HG02870 (cell line): ENCODE data around the gene CELF3.
A peak's percentile ranks its signal among the peaks of the same experiment; 100 is the strongest.
"Not testable (repeated sequence)": the region's sequence is repeated elsewhere in the genome, so short reads cannot be mapped to it uniquely, and the experiment has no call there.

Experiments
- ATAC-seq: cut with Tn5 transposase; IDR thresholded peaks from one replicate; pipeline ENCODE4 v1.9.1; 2021; ENCODE audit warnings: mild to moderate bottlenecking, moderate library complexity; ENCODE audit not compliant: unreplicated experiment

CELF3 gene

DNA sequence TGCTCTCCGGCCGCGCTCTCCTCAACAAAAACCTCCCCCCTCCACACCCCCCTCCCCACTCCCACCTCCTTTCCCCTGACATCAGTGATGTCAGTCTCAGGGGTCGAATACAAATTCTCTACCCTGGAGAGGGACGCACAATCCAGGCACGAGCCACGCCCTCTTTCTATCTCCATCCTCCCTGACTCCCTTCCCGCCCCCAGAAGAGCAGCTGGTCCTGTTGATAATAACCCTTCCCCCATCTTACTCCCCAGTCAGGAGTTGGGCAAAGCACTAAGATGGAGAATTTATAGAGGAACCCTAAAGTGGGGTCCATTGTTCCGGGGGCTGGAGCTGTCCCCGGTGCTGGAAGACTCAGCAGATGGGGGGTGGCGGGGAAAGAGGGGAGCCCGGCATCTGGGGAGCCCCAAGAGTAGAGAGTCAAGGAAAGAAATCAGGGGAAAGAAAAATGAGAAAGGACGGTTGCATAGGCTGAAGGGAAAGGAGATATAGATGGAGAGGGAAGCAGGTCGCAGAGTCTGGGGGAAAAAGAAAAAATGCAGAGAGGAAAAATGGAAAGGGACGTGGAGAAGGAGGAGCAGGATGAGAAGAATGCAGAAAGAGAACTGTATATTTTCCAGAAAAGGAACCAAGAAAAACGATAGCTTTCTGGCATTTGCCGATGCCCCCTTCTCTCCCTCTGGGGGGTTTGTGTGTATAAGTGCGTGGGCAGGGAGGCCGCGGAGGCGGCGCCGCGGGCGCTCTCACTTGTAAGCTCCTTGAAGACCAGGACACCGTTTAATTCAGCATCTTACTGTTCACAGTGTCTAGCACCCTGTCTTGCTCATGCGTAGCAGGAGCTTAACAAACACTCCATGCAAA lies at the start of gene CELF3:
TSS of gene CELF3 (minus strand) at position 33 of the 861 bp plus-strand sequence. CDS start 783 bp downstream, outside the sequence.
- ATAC-seq = no peak

DNA sequence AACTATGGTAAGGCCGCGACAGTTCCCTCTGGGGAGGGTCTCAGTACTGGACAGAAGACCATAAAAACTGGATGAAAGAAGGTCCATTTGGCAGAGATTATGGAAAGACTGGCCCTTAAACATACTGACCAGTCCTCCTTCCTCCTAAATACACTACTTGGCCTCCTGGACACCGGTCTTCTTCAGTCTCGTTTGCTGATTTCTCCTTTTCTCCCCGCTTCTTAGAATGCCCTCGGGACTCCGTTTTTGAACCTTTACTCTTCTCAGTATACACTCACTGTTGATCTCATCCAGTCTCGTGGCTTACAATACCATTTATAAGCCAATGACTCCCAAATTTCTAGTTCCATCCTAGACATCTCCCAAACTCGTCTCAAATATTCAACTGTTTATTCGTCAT lies 47.4 kb upstream of the CELF3 start:
- no peak for ATAC-seq

DNA sequence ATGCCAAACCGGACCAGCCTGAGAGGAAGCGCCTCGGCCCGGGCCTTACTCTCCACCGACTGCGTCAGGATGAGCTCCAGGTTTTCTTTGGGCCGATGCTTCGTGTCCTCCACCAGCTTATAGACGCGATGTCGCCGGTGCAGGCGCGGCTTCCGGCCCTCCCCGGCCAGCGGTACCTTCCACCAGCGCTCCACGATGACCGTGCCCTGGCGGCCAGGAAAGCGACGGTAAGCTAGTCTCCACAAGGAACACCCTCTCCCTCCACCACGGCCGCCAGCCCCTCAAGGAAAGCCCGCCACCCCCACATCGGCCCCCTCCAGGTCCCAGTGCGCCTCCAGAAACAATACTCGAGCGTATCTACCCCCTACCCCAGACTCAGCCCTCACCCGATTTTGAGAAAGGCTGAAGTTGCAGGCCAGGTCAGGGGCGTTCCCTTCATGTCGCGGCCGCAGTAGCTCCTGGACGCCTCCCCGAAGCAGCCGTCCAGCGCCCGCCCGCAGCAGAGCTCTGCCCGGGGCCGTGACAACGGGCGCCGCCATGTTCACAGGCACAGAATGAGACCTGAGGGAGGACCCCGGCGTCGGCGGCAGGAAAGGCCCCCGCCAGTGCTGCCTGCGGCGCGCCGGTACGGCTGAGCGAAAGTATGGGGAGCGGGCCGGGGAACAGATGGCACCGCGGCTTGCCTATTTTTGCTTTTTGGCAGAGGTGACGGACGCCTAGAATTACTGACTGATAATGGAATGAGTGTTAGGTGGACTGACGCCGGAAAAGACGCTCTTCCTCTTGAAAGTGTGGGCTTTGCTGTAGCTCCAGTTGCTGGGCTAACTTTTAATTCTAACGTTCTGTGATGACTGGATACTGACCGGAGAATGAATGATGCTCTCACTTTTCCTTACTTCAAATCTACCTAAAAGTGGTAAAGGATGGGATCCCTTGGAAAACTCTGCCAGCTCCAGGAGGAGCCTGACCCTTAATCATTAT lies 46.6 kb upstream of the CELF3 start, which contains the start of gene MRPL9:
TSS of gene MRPL9 (minus strand) at position 556 of the 981 bp plus-strand sequence. CDS start at position 539, 17 bp downstream.
- peak; percentile 90 for ATAC-seq

GRCh38 chr1:151760597-151761385 lies 44.2 kb upstream of the CELF3 start:
- no peak for ATAC-seq

- no peak for ATAC-seq
Observed at GRCh38 chr1:151759241-151759640, 42.6 kb upstream of the CELF3 start.

- ATAC-seq = no peak
Observed at GRCh38 chr1:151756291-151756690, 39.7 kb upstream of the CELF3 start.

- no peak for ATAC-seq
Observed at GRCh38 chr1:151741516-151741915, 24.9 kb upstream of the CELF3 start.

DNA sequence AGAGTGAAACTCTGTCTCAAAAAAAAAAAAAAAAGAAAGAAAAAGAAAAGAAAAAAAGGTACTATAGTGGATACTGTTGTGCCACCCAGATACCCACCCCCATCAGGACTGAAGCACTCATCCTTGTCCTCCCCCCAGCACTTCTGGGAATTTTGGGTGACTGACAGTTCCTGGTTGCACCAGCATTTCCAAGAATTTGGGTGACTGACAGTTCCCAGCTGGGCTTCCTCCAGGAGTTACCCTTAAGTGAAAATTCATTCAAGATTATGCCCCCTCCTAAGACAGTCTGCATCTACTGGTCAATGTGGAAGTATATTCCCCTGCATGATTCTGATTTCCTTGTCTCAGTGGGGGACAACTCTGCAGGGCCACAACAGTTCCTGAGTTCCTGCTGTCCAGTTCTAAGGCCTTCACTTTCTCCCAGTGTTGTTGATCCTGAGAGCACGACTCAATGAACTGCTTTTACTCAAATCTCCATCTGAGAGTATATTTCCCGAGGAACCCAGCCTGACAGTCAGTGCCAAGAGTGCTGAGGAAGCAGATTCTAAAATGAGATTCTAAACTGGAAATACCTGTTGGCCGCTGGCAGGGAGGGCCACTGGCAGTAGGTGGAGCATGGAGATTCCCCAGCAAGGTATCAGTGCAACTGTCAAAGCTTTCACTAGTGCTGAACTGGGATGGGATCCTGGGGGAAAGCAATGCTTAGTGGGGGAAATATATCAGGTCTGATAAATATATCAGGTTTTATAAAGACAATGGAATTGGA lies 23.2 kb upstream of the CELF3 start:
- ATAC-seq = no peak

DNA sequence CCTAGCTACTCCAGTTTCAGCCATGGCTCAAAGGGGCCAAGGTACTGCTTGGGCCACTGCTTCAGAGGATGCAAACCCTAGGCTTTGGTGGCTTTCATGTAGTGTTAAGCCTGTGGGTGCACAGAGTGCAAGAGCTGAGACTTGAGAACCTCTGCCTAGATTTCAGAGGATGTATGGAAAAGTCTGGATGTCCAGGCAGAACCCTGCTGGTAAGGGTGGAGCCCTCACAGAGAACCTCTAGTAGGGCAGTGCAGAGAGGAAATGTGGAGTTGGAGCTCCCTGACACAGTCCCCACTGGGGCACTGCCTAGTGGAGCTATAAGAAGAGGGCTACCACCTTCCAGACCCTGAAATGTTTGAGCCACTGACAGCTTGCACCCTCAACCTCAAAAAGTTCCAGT lies 20.9 kb upstream of the CELF3 start:
- ATAC-seq = no peak

DNA sequence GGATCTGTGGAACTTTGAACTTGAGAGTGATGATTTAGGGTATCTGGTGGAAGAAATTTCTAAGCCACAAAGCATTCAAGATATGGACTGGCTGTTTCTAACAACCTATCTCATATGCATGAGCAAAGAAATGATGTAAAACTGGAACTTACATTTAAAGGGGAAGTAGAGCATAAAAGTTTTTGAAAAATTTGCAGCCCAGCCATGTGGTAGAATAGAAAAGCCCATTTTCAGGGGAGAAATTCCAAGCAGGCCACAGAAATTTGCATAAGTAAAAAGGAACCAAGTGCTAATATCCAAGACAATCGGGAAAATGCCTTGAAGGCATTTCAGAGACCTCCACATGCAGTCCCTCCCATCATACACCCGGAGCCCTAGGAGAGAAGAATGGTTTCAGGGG lies 20.4 kb upstream of the CELF3 start:
- no peak for ATAC-seq

- ATAC-seq = not testable (repeated sequence)
Observed at GRCh38 chr1:151733995-151734394, 17.4 kb upstream of the CELF3 start.

- no peak for ATAC-seq
Observed at GRCh38 chr1:151733126-151733525, 16.5 kb upstream of the CELF3 start.

GRCh38 chr1:151729966-151730291 lies 13.3 kb upstream of the CELF3 start:
- ATAC-seq = no peak

DNA sequence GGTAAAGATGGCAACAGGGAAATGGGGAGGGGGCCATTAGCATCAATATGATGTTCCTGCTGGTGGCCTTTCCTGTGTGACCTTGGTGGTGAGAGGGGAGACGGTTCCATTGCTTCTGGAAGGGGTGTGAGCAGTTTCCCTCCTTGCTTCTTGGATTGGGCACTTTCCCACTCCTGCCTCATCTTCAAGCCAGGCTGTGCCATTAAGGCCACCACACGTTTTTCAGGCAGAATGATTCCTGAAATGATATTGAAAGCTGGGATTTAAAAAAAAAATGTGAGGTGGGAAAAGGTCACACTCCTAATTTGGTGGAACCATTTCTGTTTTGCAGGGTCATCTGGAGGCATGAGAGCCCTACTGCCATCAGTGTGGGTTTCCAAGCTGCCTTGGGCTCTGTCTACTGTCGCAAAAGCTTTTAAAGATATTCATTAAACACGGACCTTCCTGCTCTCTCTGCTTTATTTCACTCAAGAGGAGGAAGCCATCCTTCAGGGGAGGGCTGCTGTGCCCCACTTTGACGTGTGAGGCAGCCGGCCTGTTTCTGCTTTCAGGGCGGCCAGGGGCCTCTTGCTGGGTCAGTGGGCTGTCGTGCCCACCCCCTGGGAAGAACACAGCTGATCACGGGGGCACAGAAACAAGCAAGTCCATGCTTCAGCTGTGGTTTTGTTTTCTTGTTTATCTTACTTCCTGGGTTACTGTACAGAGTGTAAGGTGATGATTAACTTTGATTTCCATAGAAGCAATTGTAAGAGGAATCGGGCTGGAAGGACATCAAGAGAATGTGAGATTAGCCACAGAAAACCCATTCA lies 12.8 kb upstream of the CELF3 start:
- ATAC-seq = no peak

GRCh38 chr1:151728151-151729054 lies 11.8 kb upstream of the CELF3 start:
- no peak for ATAC-seq

DNA sequence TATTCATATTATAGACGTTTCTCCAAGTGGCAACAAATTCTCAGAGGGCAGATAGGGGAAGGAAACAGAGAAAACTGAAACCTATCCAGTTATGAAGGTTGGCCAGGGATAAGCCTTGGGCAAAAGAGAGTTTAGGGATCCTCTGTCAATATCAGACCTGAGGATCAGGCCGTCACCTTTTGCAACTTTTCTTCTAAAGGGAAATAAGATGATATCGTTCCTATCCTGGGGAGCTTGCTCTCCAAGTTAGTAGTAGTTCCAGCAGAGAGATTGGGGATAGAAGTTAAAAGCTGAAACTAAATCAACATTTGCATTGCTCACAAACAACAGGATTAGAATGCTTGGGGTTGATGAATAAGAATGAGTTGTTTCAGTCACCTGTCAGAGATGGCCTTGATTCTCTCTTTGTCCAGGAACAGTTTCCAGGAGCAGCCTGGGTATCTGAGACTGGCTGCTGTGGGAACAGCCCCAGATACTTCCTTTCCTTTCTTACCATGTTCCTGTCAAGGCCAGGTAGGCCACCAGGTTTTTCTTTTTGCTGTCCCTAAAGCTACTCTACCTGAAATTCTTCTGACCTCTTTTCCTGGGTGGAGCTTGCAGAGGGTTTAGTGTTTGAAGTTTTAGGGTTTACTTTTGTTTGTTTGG lies 7.2 kb upstream of the CELF3 start:
- ATAC-seq = no peak

- no peak for ATAC-seq
Observed at GRCh38 chr1:151721788-151722510, 5.3 kb upstream of the CELF3 start.
